Astrocyte (in vitro differentiated cells and primary cell): ENCODE results near the gene PAM. TPM values are rescaled to one million over a fixed set of nuclear protein-coding genes. Genes with fewer than 3 reads are reported as not detected.

Source experiments
- DNase-seq: peaks from one replicate; pipeline ENCODE4 v3.0.0-alpha.2; 2010; ENCODE audit warnings: low read depth
- FAIRE-seq: peaks from 2 replicates; lab custom pipeline; 2011; peaks lifted over from hg19 to GRCh38; lab: Jason Lieb, UNC
- H2AFZ ChIP-seq: 2 replicates; pipeline ENCODE4 v1.6.0; 2012; ENCODE audit warnings: low read depth, low read length, inconsistent platforms
- H3K27ac ChIP-seq: 2 replicates; pipeline ENCODE4 v1.5.1; 2011; ENCODE audit warnings: low read depth, low read length, inconsistent platforms
- H3K27me3 ChIP-seq: 2 replicates; pipeline ENCODE4 v1.6.0; 2011; ENCODE audit warnings: low read length, inconsistent platforms; ENCODE audit not compliant: insufficient read depth
- H3K36me3 ChIP-seq: 2 replicates; pipeline ENCODE4 v1.5.1; 2011; ENCODE audit warnings: low read length, inconsistent platforms; ENCODE audit not compliant: insufficient read depth
- H3K4me1 ChIP-seq: 2 replicates; pipeline ENCODE4 v1.5.1; 2011; ENCODE audit warnings: low read length, inconsistent platforms; ENCODE audit not compliant: insufficient read depth
- H3K4me2 ChIP-seq: 2 replicates; pipeline ENCODE4 v1.6.0; 2012; ENCODE audit warnings: low read length, inconsistent platforms
- H3K4me3 ChIP-seq: 2 replicates; pipeline ENCODE4 v1.5.1; 2011; ENCODE audit warnings: low read depth, mild to moderate bottlenecking, low read length, inconsistent platforms; ENCODE audit not compliant: insufficient read depth
- H3K79me2 ChIP-seq: 2 replicates; pipeline ENCODE4 v1.6.0; 2012; ENCODE audit warnings: mild to moderate bottlenecking, low read length, inconsistent platforms; ENCODE audit not compliant: insufficient read depth
- H3K9ac ChIP-seq: 2 replicates; pipeline ENCODE4 v1.6.0; 2012; ENCODE audit warnings: mild to moderate bottlenecking, low read length, inconsistent platforms
- H3K9me3 ChIP-seq: 2 replicates; pipeline ENCODE4 v1.5.1; 2012; ENCODE audit warnings: low read depth, mild to moderate bottlenecking, low read length, inconsistent platforms; ENCODE audit not compliant: insufficient read depth
- H4K20me1 ChIP-seq: 2 replicates; pipeline ENCODE4 v1.6.0; 2012; ENCODE audit warnings: low read length, inconsistent platforms; ENCODE audit not compliant: insufficient read depth
- H3K27ac Mint-ChIP-seq: one replicate; pipeline ENCODE4 v1.8.0; 2021; ENCODE audit warnings: mild to moderate bottlenecking, mixed read lengths; ENCODE audit not compliant: unreplicated experiment
- H3K27me3 Mint-ChIP-seq: one replicate; pipeline ENCODE4 v1.8.0; 2021; ENCODE audit warnings: low read depth, mixed read lengths; ENCODE audit not compliant: unreplicated experiment
- H3K36me3 Mint-ChIP-seq: one replicate; pipeline ENCODE4 v1.8.0; 2021; ENCODE audit warnings: low read depth, mixed read lengths; ENCODE audit not compliant: unreplicated experiment
- H3K4me1 Mint-ChIP-seq: one replicate; pipeline ENCODE4 v1.8.0; 2021; ENCODE audit warnings: low read depth, mixed read lengths; ENCODE audit not compliant: unreplicated experiment
- H3K4me3 Mint-ChIP-seq: one replicate; pipeline ENCODE4 v1.8.0; 2021; ENCODE audit warnings: mild to moderate bottlenecking, moderate library complexity, mixed read lengths; ENCODE audit not compliant: unreplicated experiment
- H3K9me3 Mint-ChIP-seq: one replicate; pipeline ENCODE4 v1.8.0; 2021; ENCODE audit warnings: mild to moderate bottlenecking, mixed read lengths; ENCODE audit not compliant: unreplicated experiment
- EZH2 ChIP-seq: IDR thresholded peaks from 2 replicates; pipeline ENCODE4 v1.6.1; 2012; ENCODE audit warnings: mild to moderate bottlenecking, low read length, inconsistent platforms; ENCODE audit not compliant: insufficient read depth
- total RNA-seq: library from RNA; stranded (reverse); gene quantifications from 2 replicates; pipeline ENCODE4 v1.2.1, GENCODE V29; 2021
- TF ChIP-seq, protein P1 (sequence below): IDR thresholded peaks from 2 replicates; pipeline ENCODE4 v1.5.1; 2011; ENCODE audit warnings: low read depth, mild to moderate bottlenecking, inconsistent platforms, low read length, moderate library complexity; ENCODE audit not compliant: insufficient read depth

The PAM gene
- total RNA-seq, 1 donor from 2014 or later, result 301 TPM

DNA sequence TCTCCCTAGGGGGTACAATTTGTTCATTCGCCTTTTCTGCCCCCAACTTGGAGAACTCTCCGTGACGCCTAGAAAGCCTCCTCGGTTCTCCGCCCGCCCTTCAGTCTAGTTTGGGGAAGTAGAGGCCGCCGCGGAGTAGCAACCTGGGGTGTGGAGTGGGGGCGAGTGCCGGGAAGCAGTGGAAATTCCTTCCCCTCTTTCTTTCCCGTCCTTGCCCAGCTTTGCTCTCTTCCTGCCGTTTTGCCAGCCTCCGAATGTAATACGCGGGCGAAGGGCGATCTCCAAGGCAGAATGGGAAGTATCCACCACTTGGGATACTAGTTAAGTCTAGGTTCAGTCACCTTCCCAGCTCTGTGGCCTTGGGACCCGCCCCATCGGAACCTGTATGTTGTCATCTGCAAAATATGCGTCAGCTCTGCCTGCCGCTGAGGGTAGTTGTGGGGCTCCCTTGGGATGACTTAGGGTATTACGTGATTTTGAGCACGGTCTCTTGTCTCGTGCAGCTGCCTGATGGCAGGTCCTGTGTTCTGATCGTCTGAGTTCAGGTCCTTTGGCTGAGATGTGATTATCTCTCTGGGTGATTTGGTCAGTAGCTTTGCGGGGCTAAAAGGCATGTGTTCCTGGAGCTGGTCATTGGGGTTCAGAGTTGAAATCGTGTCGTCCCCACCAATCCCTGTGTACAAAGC is 724 bp downstream of the PAM start:
- H4K20me1 ChIP-seq, result no peaks in the 10 kb centered on the region
- H3K9me3 Mint-ChIP-seq, result peaks cover 3% of the 10 kb centered on the region
- H3K27me3 ChIP-seq, result peaks cover 2% of the 10 kb centered on the region
- H3K27ac ChIP-seq, result peak overlapping the region; percentile 75
- no peaks in the 10 kb centered on the region for H3K36me3 ChIP-seq
- peaks cover 15% of the 10 kb centered on the region for H3K4me1 ChIP-seq
- no peaks in the 10 kb centered on the region for H3K36me3 Mint-ChIP-seq
- no peaks in the 10 kb centered on the region for H3K9me3 ChIP-seq
- DNase-seq, result peak; percentile 71
- H3K27me3 Mint-ChIP-seq, result peaks cover 6% of the 10 kb centered on the region
- no peak for TF ChIP-seq EZH2
- TF ChIP-seq, protein P1, sequence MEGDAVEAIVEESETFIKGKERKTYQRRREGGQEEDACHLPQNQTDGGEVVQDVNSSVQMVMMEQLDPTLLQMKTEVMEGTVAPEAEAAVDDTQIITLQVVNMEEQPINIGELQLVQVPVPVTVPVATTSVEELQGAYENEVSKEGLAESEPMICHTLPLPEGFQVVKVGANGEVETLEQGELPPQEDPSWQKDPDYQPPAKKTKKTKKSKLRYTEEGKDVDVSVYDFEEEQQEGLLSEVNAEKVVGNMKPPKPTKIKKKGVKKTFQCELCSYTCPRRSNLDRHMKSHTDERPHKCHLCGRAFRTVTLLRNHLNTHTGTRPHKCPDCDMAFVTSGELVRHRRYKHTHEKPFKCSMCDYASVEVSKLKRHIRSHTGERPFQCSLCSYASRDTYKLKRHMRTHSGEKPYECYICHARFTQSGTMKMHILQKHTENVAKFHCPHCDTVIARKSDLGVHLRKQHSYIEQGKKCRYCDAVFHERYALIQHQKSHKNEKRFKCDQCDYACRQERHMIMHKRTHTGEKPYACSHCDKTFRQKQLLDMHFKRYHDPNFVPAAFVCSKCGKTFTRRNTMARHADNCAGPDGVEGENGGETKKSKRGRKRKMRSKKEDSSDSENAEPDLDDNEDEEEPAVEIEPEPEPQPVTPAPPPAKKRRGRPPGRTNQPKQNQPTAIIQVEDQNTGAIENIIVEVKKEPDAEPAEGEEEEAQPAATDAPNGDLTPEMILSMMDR, result no peak
- peak overlapping the region; percentile 95 for H3K4me3 ChIP-seq
- H2AFZ ChIP-seq, result peak overlapping the region; percentile 85
- peak overlapping the region; percentile 99 for H3K4me2 ChIP-seq
- H3K4me1 Mint-ChIP-seq, result peaks cover 24% of the 10 kb centered on the region
- H3K9ac ChIP-seq, result peak overlapping the region; percentile 97
- peak overlapping the region; percentile 83 for H3K27ac Mint-ChIP-seq
- peaks cover 42% of the 10 kb centered on the region for H3K79me2 ChIP-seq
- peak overlapping the region; percentile 96 for H3K4me3 Mint-ChIP-seq
- peak; percentile 41 for FAIRE-seq

GRCh38 chr5:102758576-102758975 is 3.5 kb downstream of the PAM start:
- Mint-ChIP-seq H3K36me3 (no peaks in the 10 kb centered on the region), H3K4me1 (peaks cover 48% of the 10 kb centered on the region), H3K9me3 (peaks cover 3% of the 10 kb centered on the region), H3K27me3 (no peaks in the 10 kb centered on the region), H3K4me3 (no peak overlapping the region), H3K27ac (peak overlapping the region; percentile 70)
- no peak for TF ChIP-seq EZH2
- TF ChIP-seq, protein P1, result no peak
- Histone ChIP-seq H3K9ac (no peak overlapping the region), H3K27ac (no peak overlapping the region), H4K20me1 (peaks cover 4% of the 10 kb centered on the region), H3K9me3 (no peaks in the 10 kb centered on the region), H2AFZ (no peak overlapping the region), H3K79me2 (peaks cover 61% of the 10 kb centered on the region), H3K4me1 (peaks cover 24% of the 10 kb centered on the region), H3K4me3 (no peak overlapping the region), H3K36me3 (no peaks in the 10 kb centered on the region), H3K4me2 (peak overlapping the region; percentile 23), H3K27me3 (peaks cover 2% of the 10 kb centered on the region)
- FAIRE-seq (no peak), DNase-seq (peak; percentile 66)

GRCh38 chr5:102759289-102759688 is 4.2 kb downstream of the PAM start:
- Histone ChIP-seq H3K4me3 (no peak overlapping the region), H3K9ac (no peak overlapping the region), H2AFZ (no peak overlapping the region), H3K27ac (no peak overlapping the region), H4K20me1 (peaks cover 4% of the 10 kb centered on the region), H3K79me2 (peaks cover 65% of the 10 kb centered on the region), H3K36me3 (no peaks in the 10 kb centered on the region), H3K4me2 (no peak overlapping the region), H3K27me3 (no peaks in the 10 kb centered on the region), H3K4me1 (peaks cover 23% of the 10 kb centered on the region), H3K9me3 (no peaks in the 10 kb centered on the region)
- H3K4me1 Mint-ChIP-seq, result peaks cover 51% of the 10 kb centered on the region
- H3K27me3 Mint-ChIP-seq, result no peaks in the 10 kb centered on the region
- H3K4me3 Mint-ChIP-seq, result peak overlapping the region; percentile 47
- no peaks in the 10 kb centered on the region for H3K36me3 Mint-ChIP-seq
- H3K9me3 Mint-ChIP-seq, result peaks cover 2% of the 10 kb centered on the region
- DNase-seq (no peak), FAIRE-seq (no peak)
- H3K27ac Mint-ChIP-seq, result no peak overlapping the region
- TF ChIP-seq, protein P1, result no peak
- no peak for TF ChIP-seq EZH2
